GM23338 (cell line): ENCODE measurements around the gene BTLA. TPM values are rescaled to one million over a fixed set of nuclear protein-coding genes. Genes with fewer than 3 reads are reported as not detected.

Experiments used
- CREB1 ChIP-seq: fragments of 250-450 bp; sonication (Bioruptor Pico); IDR thresholded peaks from 2 replicates; pipeline ENCODE4 v1.5.0; 2020; ENCODE audit warnings: low read depth, mild to moderate bottlenecking, moderate library complexity
- EZH2 ChIP-seq: fragments of 200-600 bp; sonication (generic); IDR thresholded peaks from one replicate; pipeline ENCODE4 v1.8.0; 2017; ENCODE audit warnings: antibody characterized with exemption, mild to moderate bottlenecking, low read depth; ENCODE audit not compliant: unreplicated experiment
- EZH2phosphoT487 ChIP-seq: fragments of 200-600 bp; sonication (generic); IDR thresholded peaks from one replicate; pipeline ENCODE4 v1.8.1; 2018; ENCODE audit warnings: antibody characterized with exemption; ENCODE audit not compliant: unreplicated experiment
- JUNB ChIP-seq: IDR thresholded peaks from one replicate; pipeline ENCODE4 v1.6.1; 2016; ENCODE audit warnings: antibody characterized with exemption; ENCODE audit not compliant: unreplicated experiment
- NANOG ChIP-seq: IDR thresholded peaks from 2 replicates; pipeline ENCODE4 v1.6.1; 2016; ENCODE audit warnings: antibody characterized with exemption, borderline replicate concordance
- POLR2AphosphoS5 ChIP-seq: IDR thresholded peaks from 2 replicates; pipeline ENCODE4 v1.6.1; 2016; ENCODE audit warnings: antibody characterized with exemption, low read depth
- REST ChIP-seq: IDR thresholded peaks from one replicate; pipeline ENCODE4 v1.6.1; 2018; ENCODE audit warnings: antibody characterized with exemption; ENCODE audit not compliant: unreplicated experiment
- STAT1 ChIP-seq: IDR thresholded peaks from one replicate; pipeline ENCODE4 v1.6.1; 2016; ENCODE audit warnings: antibody characterized with exemption; ENCODE audit not compliant: unreplicated experiment
- ZNF114 ChIP-seq: fragments of 250-450 bp; sonication (Bioruptor Pico); IDR thresholded peaks from 2 replicates; pipeline ENCODE4 v1.5.0; 2020; ENCODE audit warnings: mild to moderate bottlenecking, moderate library complexity
- ZNF331 ChIP-seq: fragments of 250-450 bp; sonication (Bioruptor Pico); IDR thresholded peaks from 2 replicates; pipeline ENCODE4 v1.5.0; 2020; ENCODE audit warnings: low read depth, mild to moderate bottlenecking, moderate library complexity
- ZNF462 ChIP-seq: fragments of 250-450 bp; sonication (Bioruptor Pico); IDR thresholded peaks from 2 replicates; pipeline ENCODE4 v1.5.0; 2020; ENCODE audit warnings: mild to moderate bottlenecking, moderate library complexity
- polyA plus RNA-seq: library from polyadenylated mRNA; unstranded; fragments of >200 nt; fragmentation: Nextera tagmentation; extraction: Ambion mirVana; gene quantifications from 2 replicates; pipeline ENCODE4 v1.2.1, GENCODE V29; 2016
- total RNA-seq: library from RNA; depleted of rRNA; stranded (reverse); fragments of >200 nt; shearing (Covaris generic); gene quantifications from 2 replicates; pipeline ENCODE4 v1.2.3, GENCODE V29; 2014
- TF ChIP-seq, protein P1 (sequence below), 2 experiments: fragments of 200-600 bp in 1 of 2; sonication (generic) in 1 of 2; conservative IDR thresholded peaks; 2 replicates each; pipeline versions ENCODE4 v1.5.1 to v1.6.1; 2016 to 2017; ENCODE audit warnings: antibody characterized with exemption in 2 of 2, low read depth in 2 of 2, mild to moderate bottlenecking in 2 of 2, moderate library complexity in 1 of 2
- TF ChIP-seq, protein P2 (sequence below): IDR thresholded peaks from 2 replicates; pipeline ENCODE4 v1.6.1; 2016; ENCODE audit warnings: antibody characterized with exemption

BTLA gene
- total and polyA plus RNA-seq, 2 experiments from 2014 or later = 0.44 TPM; not detected in 1

DNA sequence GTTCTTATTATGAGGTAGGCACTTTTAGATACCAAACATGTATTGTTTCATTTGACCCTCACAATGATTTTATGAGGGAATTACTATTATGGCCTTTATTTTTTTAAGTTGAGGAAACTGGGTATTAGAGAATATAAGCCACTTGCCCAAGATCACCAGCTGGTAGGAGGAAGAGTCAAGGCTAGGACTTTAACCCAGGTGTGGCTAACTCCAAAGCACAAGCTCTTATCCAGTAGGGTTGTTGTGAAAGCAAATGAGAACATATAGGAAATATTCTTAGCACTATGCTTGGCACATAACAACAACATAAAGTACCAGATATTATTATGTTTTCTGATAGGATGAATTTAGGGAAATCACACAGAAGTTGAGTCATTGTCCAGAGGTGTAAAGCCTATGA, 7.9 kb downstream of the BTLA start (continued):
- TF ChIP-seq ZNF462 = no peak
- no peak for TF ChIP-seq STAT1
- no peak for TF ChIP-seq EZH2
- no peak for TF ChIP-seq POLR2AphosphoS5
- no peak for TF ChIP-seq EZH2phosphoT487
- TF ChIP-seq REST = no peak
- no peak for TF ChIP-seq NANOG
- TF ChIP-seq JUNB = no peak
- TF ChIP-seq ZNF114 (CRISPR knock-in tag) = no peak
- TF ChIP-seq CREB1 (CRISPR knock-in tag) = no peak
- TF ChIP-seq, protein P1, sequence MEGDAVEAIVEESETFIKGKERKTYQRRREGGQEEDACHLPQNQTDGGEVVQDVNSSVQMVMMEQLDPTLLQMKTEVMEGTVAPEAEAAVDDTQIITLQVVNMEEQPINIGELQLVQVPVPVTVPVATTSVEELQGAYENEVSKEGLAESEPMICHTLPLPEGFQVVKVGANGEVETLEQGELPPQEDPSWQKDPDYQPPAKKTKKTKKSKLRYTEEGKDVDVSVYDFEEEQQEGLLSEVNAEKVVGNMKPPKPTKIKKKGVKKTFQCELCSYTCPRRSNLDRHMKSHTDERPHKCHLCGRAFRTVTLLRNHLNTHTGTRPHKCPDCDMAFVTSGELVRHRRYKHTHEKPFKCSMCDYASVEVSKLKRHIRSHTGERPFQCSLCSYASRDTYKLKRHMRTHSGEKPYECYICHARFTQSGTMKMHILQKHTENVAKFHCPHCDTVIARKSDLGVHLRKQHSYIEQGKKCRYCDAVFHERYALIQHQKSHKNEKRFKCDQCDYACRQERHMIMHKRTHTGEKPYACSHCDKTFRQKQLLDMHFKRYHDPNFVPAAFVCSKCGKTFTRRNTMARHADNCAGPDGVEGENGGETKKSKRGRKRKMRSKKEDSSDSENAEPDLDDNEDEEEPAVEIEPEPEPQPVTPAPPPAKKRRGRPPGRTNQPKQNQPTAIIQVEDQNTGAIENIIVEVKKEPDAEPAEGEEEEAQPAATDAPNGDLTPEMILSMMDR (conservative IDR thresholded peaks at IDR 0.05; ENCODE audit: low read depth in 2 of 2) = no peak
- TF ChIP-seq, protein P2, sequence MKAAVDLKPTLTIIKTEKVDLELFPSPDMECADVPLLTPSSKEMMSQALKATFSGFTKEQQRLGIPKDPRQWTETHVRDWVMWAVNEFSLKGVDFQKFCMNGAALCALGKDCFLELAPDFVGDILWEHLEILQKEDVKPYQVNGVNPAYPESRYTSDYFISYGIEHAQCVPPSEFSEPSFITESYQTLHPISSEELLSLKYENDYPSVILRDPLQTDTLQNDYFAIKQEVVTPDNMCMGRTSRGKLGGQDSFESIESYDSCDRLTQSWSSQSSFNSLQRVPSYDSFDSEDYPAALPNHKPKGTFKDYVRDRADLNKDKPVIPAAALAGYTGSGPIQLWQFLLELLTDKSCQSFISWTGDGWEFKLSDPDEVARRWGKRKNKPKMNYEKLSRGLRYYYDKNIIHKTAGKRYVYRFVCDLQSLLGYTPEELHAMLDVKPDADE = no peak
- no peak for TF ChIP-seq ZNF331
